Esophagus muscularis mucosa (tissue), 4 donors: ENCODE results near the gene TMEM150C.

Source experiments
- EP300 ChIP-seq: sonication (generic); formaldehyde crosslinking; IDR thresholded peaks from one replicate; pipeline ENCODE4 v1.6.1; 2017; ENCODE audit warnings: antibody characterized with exemption
- POLR2A ChIP-seq: fragments of 450-650 bp; IDR thresholded peaks from one replicate; pipeline ENCODE4 v1.6.1; 2017; ENCODE audit warnings: antibody characterized with exemption, moderate library complexity, mild to moderate bottlenecking, low read depth
- POLR2AphosphoS5 ChIP-seq, 2 donors: sonication (generic); formaldehyde crosslinking; IDR thresholded peaks; one replicate each; pipeline ENCODE4 v1.6.1; 2017; ENCODE audit warnings: antibody characterized with exemption in 2 of 2
- TF ChIP-seq, protein P1 (sequence below), 3 experiments: fragments of 200-600 bp in 2 of 3; fragments of 450-650 bp in 1 of 3; sonication (generic) in 2 of 3; IDR thresholded peaks; one replicate each; pipeline ENCODE4 v1.5.1; 2017 to 2019; ENCODE audit warnings: antibody characterized with exemption in 3 of 3, mild to moderate bottlenecking in 2 of 3, moderate library complexity in 1 of 3

DNA sequence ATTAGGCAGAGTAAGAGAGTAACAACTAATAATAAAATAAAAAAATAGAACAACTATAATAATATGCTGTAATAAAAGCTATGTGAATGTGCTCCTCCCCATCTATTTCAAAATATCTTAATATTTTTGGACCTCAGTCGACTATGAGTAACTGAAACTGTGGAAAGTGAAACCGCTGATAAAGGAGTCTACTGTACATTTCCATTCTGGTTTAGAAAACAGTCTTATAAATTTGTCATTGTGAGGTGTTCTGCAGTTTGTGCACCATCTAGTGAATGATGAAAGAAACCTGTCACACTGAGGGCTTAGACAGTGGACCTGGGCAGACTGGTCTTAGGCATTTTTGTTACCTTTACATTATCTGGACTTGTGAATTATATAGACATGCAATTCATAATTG is 42.0 kb downstream of the TMEM150C start:
- TF ChIP-seq, protein P1, sequence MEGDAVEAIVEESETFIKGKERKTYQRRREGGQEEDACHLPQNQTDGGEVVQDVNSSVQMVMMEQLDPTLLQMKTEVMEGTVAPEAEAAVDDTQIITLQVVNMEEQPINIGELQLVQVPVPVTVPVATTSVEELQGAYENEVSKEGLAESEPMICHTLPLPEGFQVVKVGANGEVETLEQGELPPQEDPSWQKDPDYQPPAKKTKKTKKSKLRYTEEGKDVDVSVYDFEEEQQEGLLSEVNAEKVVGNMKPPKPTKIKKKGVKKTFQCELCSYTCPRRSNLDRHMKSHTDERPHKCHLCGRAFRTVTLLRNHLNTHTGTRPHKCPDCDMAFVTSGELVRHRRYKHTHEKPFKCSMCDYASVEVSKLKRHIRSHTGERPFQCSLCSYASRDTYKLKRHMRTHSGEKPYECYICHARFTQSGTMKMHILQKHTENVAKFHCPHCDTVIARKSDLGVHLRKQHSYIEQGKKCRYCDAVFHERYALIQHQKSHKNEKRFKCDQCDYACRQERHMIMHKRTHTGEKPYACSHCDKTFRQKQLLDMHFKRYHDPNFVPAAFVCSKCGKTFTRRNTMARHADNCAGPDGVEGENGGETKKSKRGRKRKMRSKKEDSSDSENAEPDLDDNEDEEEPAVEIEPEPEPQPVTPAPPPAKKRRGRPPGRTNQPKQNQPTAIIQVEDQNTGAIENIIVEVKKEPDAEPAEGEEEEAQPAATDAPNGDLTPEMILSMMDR (IDR thresholded peaks at IDR 0.05): no peak
- TF ChIP-seq EP300 (no peak), POLR2AphosphoS5 (IDR thresholded peaks at IDR 0.05) (no peak), POLR2A (no peak)
